CD4-positive, alpha-beta T cell treated with Interleukin-17A for 1 hour (primary cell): ENCODE data around the gene VIL1.

Experiments used
- DNase-seq: peaks from one replicate; pipeline ENCODE4 v3.0.0-alpha.2; 2020

VIL1 gene

GRCh38 chr2:218395456-218395825, 23.5 kb upstream of the VIL1 start:
- DNase-seq, result no peak

- peak; percentile 97 for DNase-seq
Measured at GRCh38 chr2:218395826-218396687, 22.9 kb upstream of the VIL1 start.

- DNase-seq, result peak; percentile 85
Measured at GRCh38 chr2:218396688-218397462, 22.0 kb upstream of the VIL1 start.

- no peak for DNase-seq
Measured at GRCh38 chr2:218397463-218397819, 21.5 kb upstream of the VIL1 start.

GRCh38 chr2:218397820-218398436, 21.0 kb upstream of the VIL1 start:
- peak; percentile 72 for DNase-seq

GRCh38 chr2:218398437-218399390, 20.2 kb upstream of the VIL1 start:
- DNase-seq, result peak; percentile 76

- DNase-seq, result peak; percentile 94
Measured at GRCh38 chr2:218399391-218400166, 19.3 kb upstream of the VIL1 start, which contains the start of gene CTDSP1. Gene CTDSP1, plus strand, starts transcription at chr2:218399868. Its CDS starts 223 bp downstream, at chr2:218400091.

GRCh38 chr2:218400167-218400929, 18.6 kb upstream of the VIL1 start:
- peak; percentile 55 for DNase-seq

GRCh38 chr2:218400930-218401881, 17.7 kb upstream of the VIL1 start:
- no peak for DNase-seq

- no peak for DNase-seq
Measured at GRCh38 chr2:218401890-218402289, 17.0 kb upstream of the VIL1 start.

- no peak for DNase-seq
Measured at GRCh38 chr2:218402491-218402901, 16.4 kb upstream of the VIL1 start.

GRCh38 chr2:218402911-218403411, 16.0 kb upstream of the VIL1 start:
- DNase-seq, result no peak

GRCh38 chr2:218403810-218404209, 15.1 kb upstream of the VIL1 start:
- DNase-seq, result no peak

- no peak for DNase-seq
Measured at GRCh38 chr2:218404351-218405085, 14.4 kb upstream of the VIL1 start.

- DNase-seq, result no peak
Measured at GRCh38 chr2:218405086-218405745, 13.7 kb upstream of the VIL1 start.

- no peak for DNase-seq
Measured at GRCh38 chr2:218405746-218406208, 13.1 kb upstream of the VIL1 start.

- DNase-seq, result peak; percentile 94
Measured at GRCh38 chr2:218406209-218406948, 12.5 kb upstream of the VIL1 start.
